GM12878 (cell line): ENCODE data around the gene MRPL38. TPM values are rescaled to one million over a fixed set of nuclear protein-coding genes. Genes with fewer than 3 reads are reported as not detected.

ENCODE experiments used
- ATAC-seq: fragments of 200-7000 bp; cut with Tn5 transposase; 3 replicates; pipeline ENCODE4 v1.9.1; 2020; ENCODE audit warnings: mild to moderate bottlenecking, moderate library complexity
- BruUV-seq: library from RNA; stranded (reverse); fragments of 400-500 nt; replicated peaks from 2 replicates; lab custom pipeline; 2021; lab: Mats Ljungman, UMichigan
- CTCF ChIA-PET: fragments of 300-600 bp; sonication (Branson Sonifier 250); formaldehyde crosslinking; extraction: SDS; loops from one replicate; lab custom pipeline; 2021; ENCODE audit warnings: inconsistent platforms; lab: Yijun Ruan, JAX
- POLR2A ChIA-PET: fragments of 350-600 bp; formaldehyde crosslinking; extraction: SDS; loops from one replicate; lab custom pipeline; 2021; ENCODE audit warnings: inconsistent platforms; lab: Charles Lee
- RAD21 ChIA-PET: fragments of 300-600 bp; sonication (Branson Sonifier 250); formaldehyde crosslinking; loops from one replicate; lab custom pipeline; 2023; ENCODE audit warnings: antibody characterized with exemption; ENCODE audit not compliant: unreplicated experiment; lab: Charles Lee
- SMC1A ChIA-PET: fragments of 300-600 bp; sonication (Branson Sonifier 250); formaldehyde crosslinking; loops from one replicate; lab custom pipeline; 2023; ENCODE audit not compliant: unreplicated experiment, uncharacterized antibody; lab: Charles Lee
- DNase-seq: peaks from one replicate; pipeline ENCODE4 v3.0.0-alpha.2; 2011; ENCODE audit warnings: low read depth, low spot score
- FAIRE-seq: peaks from 3 replicates; lab custom pipeline; 2011; peaks lifted over from hg19 to GRCh38; lab: Jason Lieb, UNC
- H2AFZ ChIP-seq: 2 replicates; pipeline ENCODE4 v1.6.0; 2011; ENCODE audit warnings: low read depth, low read length, control low read depth; ENCODE audit not compliant: control insufficient read depth
- H3K27ac ChIP-seq: 2 replicates; pipeline ENCODE4 v1.5.1; 2011; ENCODE audit warnings: control low read depth; ENCODE audit not compliant: control insufficient read depth, insufficient read depth
- H3K27me3 ChIP-seq, 2 experiments: replicated peaks in 1 of 2; 2 replicates each; pipeline versions ENCODE4 v1.6.0 to v1.6.1; 2011; ENCODE audit warnings: low read length in 1 of 2; ENCODE audit not compliant: control insufficient read depth in 2 of 2, insufficient read depth in 2 of 2
- H3K36me3 ChIP-seq, 2 experiments: 2 replicates each; pipeline ENCODE4 v1.5.1; 2011; ENCODE audit warnings: low read length in 1 of 2; ENCODE audit not compliant: control insufficient read depth in 2 of 2, insufficient read depth in 2 of 2
- H3K4me1 ChIP-seq: 2 replicates; pipeline ENCODE4 v1.6.1; 2011; ENCODE audit warnings: mild to moderate bottlenecking, low read length, moderate library complexity, mixed read lengths; ENCODE audit not compliant: control insufficient read depth, insufficient read depth
- H3K4me2 ChIP-seq: 2 replicates; pipeline ENCODE4 v1.6.0; 2011; ENCODE audit warnings: control low read depth; ENCODE audit not compliant: control insufficient read depth, insufficient read depth
- H3K4me3 ChIP-seq: fragments of 200-600 bp; sonication (generic); 2 replicates; pipeline ENCODE4 v1.5.1; 2016
- H3K79me2 ChIP-seq: 2 replicates; pipeline ENCODE4 v1.6.0; 2011; ENCODE audit warnings: low read length; ENCODE audit not compliant: control insufficient read depth, insufficient read depth
- H3K9ac ChIP-seq: 2 replicates; pipeline ENCODE4 v1.8.0; 2011; ENCODE audit warnings: low read length, control low read depth, mixed read lengths; ENCODE audit not compliant: control insufficient read depth, insufficient read depth
- H3K9me3 ChIP-seq: replicated peaks from 3 replicates; pipeline ENCODE4 v1.5.1; 2011; ENCODE audit warnings: mild to moderate bottlenecking, low read length; ENCODE audit not compliant: control insufficient read depth, insufficient read depth
- H4K20me1 ChIP-seq: 2 replicates; pipeline ENCODE4 v1.6.0; 2011; ENCODE audit not compliant: control insufficient read depth, insufficient read depth
- CREB1 ChIP-seq: IDR thresholded peaks from 2 replicates; pipeline ENCODE4 v1.6.1; 2012; ENCODE audit warnings: low read depth, mild to moderate bottlenecking, inconsistent platforms
- GABPA ChIP-seq: IDR thresholded peaks from 2 replicates; pipeline ENCODE4 v1.6.1; 2014; ENCODE audit warnings: antibody characterized with exemption, low read depth, mild to moderate bottlenecking, inconsistent platforms
- MYC ChIP-seq: IDR thresholded peaks from 2 replicates; pipeline ENCODE4 v1.6.1; 2011; ENCODE audit warnings: mild to moderate bottlenecking, low read length, moderate library complexity, inconsistent platforms; ENCODE audit not compliant: insufficient read depth, insufficient replicate concordance, insufficient read length, severe bottlenecking
- PAX8 ChIP-seq: fragments of 450-650 bp; IDR thresholded peaks from 2 replicates; pipeline ENCODE4 v1.6.1; 2017; ENCODE audit warnings: mild to moderate bottlenecking, moderate library complexity
- POLR2A ChIP-seq: IDR thresholded peaks from 2 replicates; pipeline ENCODE4 v1.6.1; 2011; ENCODE audit warnings: low read depth, mild to moderate bottlenecking, low read length
- POLR2AphosphoS2 ChIP-seq: IDR thresholded peaks from 2 replicates; pipeline ENCODE4 v1.6.1; 2011; ENCODE audit warnings: low read depth, mild to moderate bottlenecking, low read length, improper control_type of control experiment, moderate library complexity
- STAT3 ChIP-seq: IDR thresholded peaks from 2 replicates; pipeline ENCODE4 v1.6.1; 2011; ENCODE audit warnings: low read depth, low read length, improper control_type of control experiment
- TAF1 ChIP-seq: IDR thresholded peaks from 2 replicates; pipeline ENCODE4 v1.6.1; 2011; ENCODE audit warnings: mild to moderate bottlenecking, low read depth, low read length, borderline replicate concordance
- WRNIP1 ChIP-seq: IDR thresholded peaks from 2 replicates; pipeline ENCODE4 v1.6.1; 2011; ENCODE audit warnings: low read depth, low read length, improper control_type of control experiment, borderline replicate concordance
- ZBTB4 ChIP-seq: fragments of 450-650 bp; formaldehyde crosslinking; IDR thresholded peaks from 2 replicates; pipeline ENCODE4 v1.4.0; 2022; ENCODE audit warnings: mild to moderate bottlenecking, moderate library complexity
- WGBS: methylation state at CpG from one replicate; pipeline ENCODE4 v1.1.6; 2016; ENCODE audit warnings: low lambda C conversion rate; ENCODE audit not compliant: insufficient replicate concordance, insufficient coverage; ENCODE audit errors: missing lambda C conversion rate; 5-methylcytosine and 5-hydroxymethylcytosine counted together
- in situ Hi-C: fragments of 300-500 bp; cut with MboI; formaldehyde crosslinking; loops from 9 replicates; pipeline ENCODE4 v1.14.3; 2018; ENCODE audit warnings: mixed read lengths
- intact Hi-C: fragments of 100-400 bp; cut with micrococcal nuclease; formaldehyde crosslinking; loops from one replicate; pipeline ENCODE4 v1.14.2; 2022; ENCODE audit not compliant: unreplicated experiment
- polyA plus RNA-seq, 11 experiments: library from polyadenylated mRNA; depleted of rRNA in 4 of 11; unstranded in 6 of 11; stranded (reverse) in 5 of 11; fragments of >200 nt; fragmentation: Nextera tagmentation in 4 of 11; fragmentation: Illumina TruSeq in 1 of 11; extraction: Ambion mirVana in 4 of 11; extraction: Trizol in 1 of 11; gene quantifications; 1 replicate in 1 of 11; 2 replicates in 10 of 11; pipeline versions ENCODE4 v1.2.1 to v1.2.3, GENCODE V29; 2011 to 2016; ENCODE audit warnings: inconsistent platforms in 2 of 11, missing spikeins in 2 of 11, low read depth in 1 of 11
- total RNA-seq, 4 experiments: library from RNA; depleted of rRNA in 3 of 4; stranded (reverse); fragments of >200 nt in 3 of 4; fragmentation: Illumina TruSeq in 1 of 4; extraction: Trizol in 1 of 4; gene quantifications; 2 replicates each; pipeline versions ENCODE4 v1.2.1 to v1.2.3, GENCODE V29; 2013 to 2021

MRPL38 gene
- total and polyA plus RNA-seq, 10 of the 15 experiments (the other 5 are each of a cell fraction or from before 2014, with no cell fraction given) = 6.6 to 205 (median 53.1) TPM

GRCh38 chr17:75899353-75899752 is 5.3 kb downstream of the MRPL38 start (continued):
- TF ChIP-seq ZBTB4 (CRISPR knock-in tag) = no peak

- no peak for TF ChIP-seq GABPA
- TF ChIP-seq TAF1 = no peak
- TF ChIP-seq POLR2A = 0 out of 2 replicates have a peak, but pooled peaks have one; percentile 7
- no peak for TF ChIP-seq STAT3
- no peak for TF ChIP-seq PAX8
- TF ChIP-seq POLR2AphosphoS2 = no peak
- no peak for TF ChIP-seq MYC
- no peak for TF ChIP-seq WRNIP1
- TF ChIP-seq CREB1 = no peak
- Histone ChIP-seq H3K4me3 (no peak overlapping the region), H3K4me1 (peaks cover 6% of the 10 kb centered on the region), H3K36me3 (peaks cover 10 to 17% of the 10 kb centered on the region in 2 experiments; a peak in 3 of 4 replicates), H3K9ac (no peak overlapping the region), H3K27ac (no peak overlapping the region), H3K4me2 (no peak overlapping the region), H2AFZ (no peak overlapping the region), H3K79me2 (peaks cover 18% of the 10 kb centered on the region), H4K20me1 (no peaks in the 10 kb centered on the region), H3K9me3 (no peaks in the 10 kb centered on the region), H3K27me3 (no peaks in the 10 kb centered on the region)
- in situ Hi-C loops (no loop called here), intact Hi-C loops (loop anchor here (5.0 kb wide), 2 partner anchors 41 to 121 kb away; partner anchors contain the start of gene WBP2)
- SMC1A ChIA-PET = no interaction called here
- no peak for DNase-seq
- no peak for ATAC-seq
- POLR2A ChIA-PET = interaction anchor here (1.7 kb wide), 1 partner anchor 11 kb away, joined by 6 read pairs; no protein-coding TSS in a partner anchor
- RAD21 ChIA-PET = interaction anchor here (0.7 kb wide), 1 partner anchor 360 kb away, joined by 3 read pairs; no protein-coding TSS in a partner anchor
- FAIRE-seq = no peak
- CTCF ChIA-PET = interaction anchor here (1.0 kb wide), 1 partner anchor 42 kb away, joined by 4 read pairs; no protein-coding TSS in a partner anchor
- no TSS peak for BruUV-seq
- 97% methylated on average over 16 of the region's 16 CpGs for WGBS
Observed at GRCh38 chr17:75898791-75899190, 5.9 kb downstream of the MRPL38 start.
